ENCODE results near the gene ALX4.

The ALX4 gene

GRCh38 chr11:44315947-44316658 is 6.2 kb upstream of the ALX4 start:
- no peak for DNase-seq (ENCODE audit: low spot score)

DNA sequence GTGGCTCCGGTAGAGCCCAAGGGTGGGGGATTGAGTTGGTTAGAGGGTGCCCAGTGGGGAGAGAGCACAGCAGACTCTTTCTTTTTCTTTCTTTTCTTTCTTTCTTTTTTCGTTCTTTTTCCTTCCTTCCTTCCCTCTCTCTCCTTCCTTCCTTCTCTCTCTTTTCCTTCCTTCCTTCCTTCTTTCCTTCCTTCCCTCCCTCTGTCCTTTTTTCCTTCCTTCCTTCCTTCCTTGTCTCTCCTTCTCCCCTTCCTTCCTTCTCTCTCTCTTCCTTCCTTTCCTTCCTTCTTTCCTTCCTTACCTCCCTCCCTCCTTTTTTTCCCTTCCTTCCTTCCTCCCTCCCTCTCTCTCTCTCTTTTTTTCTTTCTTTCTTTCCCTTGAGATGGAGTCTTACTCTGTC is 4.8 kb upstream of the ALX4 start:
- no peak for DNase-seq (ENCODE audit: low spot score)

DNA sequence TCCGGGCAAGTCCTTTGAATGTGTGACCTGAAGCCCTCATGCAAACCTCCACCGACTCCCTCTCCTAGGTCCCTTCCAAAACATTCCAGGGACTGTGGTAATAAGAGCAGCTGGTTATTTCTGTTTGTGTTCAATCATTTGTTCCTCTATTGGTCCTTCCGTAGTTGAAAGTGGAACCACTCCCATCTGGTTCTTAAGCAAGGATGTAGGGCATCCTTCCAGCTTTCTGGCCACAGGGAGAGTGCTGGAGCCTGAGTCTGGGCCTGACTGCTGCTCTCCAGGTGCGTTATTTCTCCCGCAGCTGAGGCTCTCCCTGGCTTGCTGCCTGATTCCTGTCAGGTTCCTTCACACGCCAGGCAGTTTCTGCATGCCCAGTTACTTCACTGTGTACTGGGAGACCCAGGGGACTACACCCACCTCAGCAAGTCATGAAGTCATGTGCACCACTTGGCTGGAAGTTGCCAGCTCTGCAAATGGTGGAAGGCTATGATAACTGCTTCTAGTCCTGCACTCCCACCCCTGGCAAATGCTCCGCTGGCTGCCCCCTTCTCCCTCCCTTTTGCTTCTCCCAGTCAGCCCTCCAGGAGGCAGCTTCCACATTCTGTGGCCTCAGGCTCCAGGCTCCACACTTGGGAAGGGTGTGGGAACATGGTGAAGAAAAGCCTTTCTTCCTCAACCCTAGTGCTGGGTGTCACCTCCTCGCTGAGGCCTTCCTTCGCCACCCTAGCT is 4.0 kb upstream of the ALX4 start:
- no peak for DNase-seq (ENCODE audit: low spot score)

GRCh38 chr11:44312876-44313275 is 2.9 kb upstream of the ALX4 start:
- no peak for DNase-seq (ENCODE audit: low spot score)

GRCh38 chr11:44311339-44312261 is 1.7 kb upstream of the ALX4 start:
- no peak for DNase-seq (ENCODE audit: low spot score)

GRCh38 chr11:44310463-44311272 is 729 bp upstream of the ALX4 start:
- no peak for DNase-seq (ENCODE audit: low spot score)

- DNase-seq (ENCODE audit: low spot score) = no peak
Observed at GRCh38 chr11:44310206-44310462, 195 bp upstream of the ALX4 start.

GRCh38 chr11:44308923-44309477 is 939 bp downstream of the ALX4 start:
- DNase-seq (ENCODE audit: low spot score) = no peak

DNA sequence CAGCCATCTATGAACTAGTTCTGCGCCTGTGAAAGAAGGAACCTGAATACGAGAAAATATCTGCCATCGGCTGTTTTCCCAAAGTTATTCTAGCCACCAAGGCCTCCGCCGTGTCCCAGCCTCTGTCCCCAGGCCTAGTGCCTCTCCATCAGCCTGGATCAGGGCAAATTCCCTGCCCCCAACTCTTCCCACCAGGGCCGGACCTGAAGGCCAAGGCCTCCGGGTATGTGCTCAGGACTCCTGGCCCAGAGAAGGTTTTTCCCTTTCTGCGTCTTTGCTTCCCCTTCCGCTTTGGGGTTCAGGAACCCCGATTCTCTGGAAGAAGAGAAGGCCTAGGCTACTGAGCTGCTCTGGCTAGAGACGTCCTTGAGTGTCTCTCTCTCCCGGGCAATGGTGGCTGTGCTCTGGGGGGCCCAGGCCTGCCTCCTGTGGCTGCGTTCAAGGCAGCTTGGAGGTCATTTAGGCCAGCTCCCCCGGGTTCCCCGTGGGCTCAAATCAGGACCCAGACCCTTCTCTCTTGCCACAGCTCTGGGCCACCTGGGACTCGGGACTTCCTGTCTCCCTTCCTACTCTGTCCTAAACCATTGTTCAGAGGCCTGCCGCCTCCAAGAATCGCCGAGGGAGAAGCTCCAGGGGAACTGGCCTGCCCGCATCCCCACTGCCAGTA is 1.6 kb downstream of the ALX4 start:
- DNase-seq (ENCODE audit: low spot score) = no peak

DNA sequence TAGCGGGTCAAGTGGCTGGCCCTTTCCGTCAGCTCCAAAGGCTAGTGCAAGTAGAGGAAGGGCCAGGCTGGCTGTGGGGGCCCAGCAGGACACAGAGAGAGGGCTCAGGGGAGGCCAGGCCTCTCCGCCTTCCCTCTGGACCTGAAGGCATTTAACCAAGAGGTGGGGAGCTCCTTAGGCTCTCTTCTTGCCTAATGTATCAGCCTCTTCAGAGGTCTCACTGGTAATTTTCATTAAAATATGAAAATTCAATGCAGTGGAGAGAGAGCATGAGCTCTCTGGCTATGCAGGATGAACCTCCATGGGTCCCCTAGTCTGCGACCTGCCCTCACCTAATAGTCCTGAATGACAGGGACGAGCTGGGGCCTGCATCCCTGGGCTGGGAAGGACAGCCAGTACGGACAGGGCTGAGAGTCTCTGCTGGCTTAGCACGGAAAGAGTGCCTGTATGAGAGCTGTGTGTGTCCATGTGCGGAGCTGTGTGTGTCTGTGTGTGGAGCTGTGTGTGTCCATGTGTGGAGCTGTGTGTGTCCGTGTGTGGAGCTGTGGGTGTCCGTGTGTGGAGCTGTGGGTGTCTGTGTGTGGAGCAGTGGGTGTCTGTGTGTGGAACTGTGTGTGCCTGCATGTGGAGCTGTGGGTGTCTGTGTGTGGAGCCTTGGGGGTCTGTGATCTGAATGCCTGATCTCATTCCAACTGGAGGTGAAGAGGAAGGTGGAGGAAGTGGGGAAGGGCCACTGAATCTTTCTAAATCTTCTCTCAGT is 2.4 kb downstream of the ALX4 start:
- DNase-seq (ENCODE audit: low spot score) = no peak

DNA sequence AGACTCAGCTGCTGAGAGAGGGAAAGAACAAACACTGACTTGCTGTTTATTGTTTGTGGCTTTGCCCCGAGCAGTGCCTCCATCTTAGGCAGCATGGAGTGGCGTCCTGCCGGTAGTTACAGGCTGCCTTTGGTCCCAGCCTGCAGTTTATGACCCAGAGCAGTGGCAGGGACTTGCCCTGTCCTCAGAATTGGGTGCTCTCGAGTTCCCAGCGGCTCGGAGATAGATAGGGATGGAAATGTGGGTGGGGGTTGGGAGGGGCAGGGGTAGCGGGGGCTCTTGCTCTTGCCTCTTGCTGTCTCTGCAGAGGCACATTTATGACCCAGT is 3.1 kb downstream of the ALX4 start:
- no peak for DNase-seq (ENCODE audit: low spot score)

DNA sequence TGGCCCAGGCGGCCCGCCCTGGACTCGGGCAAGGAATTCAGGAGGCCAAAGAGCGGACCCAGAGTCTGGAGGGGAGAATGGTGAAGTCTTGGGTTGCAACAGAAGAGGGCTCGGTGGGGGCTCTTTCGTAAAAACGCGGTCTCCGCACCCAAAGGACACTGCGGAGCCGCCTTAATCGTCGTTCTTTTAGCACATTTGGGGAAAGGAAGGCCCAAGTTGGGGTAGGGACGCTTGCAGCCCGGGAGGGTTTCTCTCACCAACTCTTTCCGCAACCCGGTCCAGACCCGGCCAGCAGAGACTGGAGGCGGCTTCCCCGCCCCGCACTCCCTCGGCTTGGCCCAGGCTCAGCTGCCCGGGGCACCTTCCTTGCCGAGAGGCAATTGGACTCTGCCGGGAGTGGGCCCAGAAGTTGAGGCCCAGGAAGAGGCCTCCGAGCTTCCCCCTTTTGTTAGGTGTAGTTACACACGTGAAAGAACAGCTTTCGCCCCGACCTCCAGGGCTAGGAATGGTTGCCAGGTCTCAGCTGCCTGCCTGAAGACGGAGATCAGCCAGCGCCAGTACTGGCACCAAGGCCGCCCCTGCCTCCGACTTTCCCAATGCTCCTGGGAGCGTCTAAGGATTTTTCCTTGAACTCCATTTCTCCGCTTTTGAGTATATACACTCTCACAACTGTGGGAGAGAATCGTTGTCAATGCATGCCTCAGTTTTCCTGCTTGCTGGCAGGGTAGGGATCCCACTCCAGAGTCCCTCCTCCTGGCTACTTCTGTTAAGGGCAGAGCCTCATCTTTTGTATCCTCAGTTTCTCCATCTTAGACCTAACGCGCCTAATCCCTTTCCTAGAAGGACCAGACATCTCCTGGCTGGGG is 3.7 kb downstream of the ALX4 start:
- DNase-seq (ENCODE audit: low spot score) = no peak

DNA sequence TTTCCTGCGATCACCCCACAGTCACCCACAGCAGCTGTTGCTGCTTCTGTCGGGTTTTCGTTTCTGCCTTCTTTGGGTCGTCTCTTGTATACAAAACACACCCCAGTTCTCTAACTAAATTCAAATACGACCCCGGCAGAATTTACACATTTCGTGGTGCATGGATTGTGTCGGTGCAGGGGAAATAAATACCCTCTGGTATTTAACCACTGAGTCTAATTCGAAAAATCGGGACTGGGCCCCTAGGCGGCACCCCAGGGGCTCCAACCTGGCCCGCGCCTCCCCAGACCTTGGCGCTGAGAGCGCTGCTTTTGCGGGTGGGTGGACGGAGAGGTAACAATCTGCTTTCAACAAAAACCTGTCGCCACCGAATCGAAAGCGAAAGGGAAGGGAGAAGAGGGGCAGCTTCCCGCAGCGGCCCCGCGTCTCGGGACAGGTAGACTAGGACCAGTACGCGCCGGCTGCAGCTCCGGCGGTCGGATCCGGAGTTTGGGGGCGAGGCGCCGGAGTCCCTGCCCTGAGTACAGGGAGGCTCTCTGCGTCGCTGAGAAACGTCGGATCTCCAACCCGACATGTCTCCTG is 4.4 kb downstream of the ALX4 start:
- peak; percentile 5 for DNase-seq (ENCODE audit: low spot score)

- no peak for DNase-seq (ENCODE audit: low spot score)
Observed at GRCh38 chr11:44305026-44305469, 4.9 kb downstream of the ALX4 start.

DNA sequence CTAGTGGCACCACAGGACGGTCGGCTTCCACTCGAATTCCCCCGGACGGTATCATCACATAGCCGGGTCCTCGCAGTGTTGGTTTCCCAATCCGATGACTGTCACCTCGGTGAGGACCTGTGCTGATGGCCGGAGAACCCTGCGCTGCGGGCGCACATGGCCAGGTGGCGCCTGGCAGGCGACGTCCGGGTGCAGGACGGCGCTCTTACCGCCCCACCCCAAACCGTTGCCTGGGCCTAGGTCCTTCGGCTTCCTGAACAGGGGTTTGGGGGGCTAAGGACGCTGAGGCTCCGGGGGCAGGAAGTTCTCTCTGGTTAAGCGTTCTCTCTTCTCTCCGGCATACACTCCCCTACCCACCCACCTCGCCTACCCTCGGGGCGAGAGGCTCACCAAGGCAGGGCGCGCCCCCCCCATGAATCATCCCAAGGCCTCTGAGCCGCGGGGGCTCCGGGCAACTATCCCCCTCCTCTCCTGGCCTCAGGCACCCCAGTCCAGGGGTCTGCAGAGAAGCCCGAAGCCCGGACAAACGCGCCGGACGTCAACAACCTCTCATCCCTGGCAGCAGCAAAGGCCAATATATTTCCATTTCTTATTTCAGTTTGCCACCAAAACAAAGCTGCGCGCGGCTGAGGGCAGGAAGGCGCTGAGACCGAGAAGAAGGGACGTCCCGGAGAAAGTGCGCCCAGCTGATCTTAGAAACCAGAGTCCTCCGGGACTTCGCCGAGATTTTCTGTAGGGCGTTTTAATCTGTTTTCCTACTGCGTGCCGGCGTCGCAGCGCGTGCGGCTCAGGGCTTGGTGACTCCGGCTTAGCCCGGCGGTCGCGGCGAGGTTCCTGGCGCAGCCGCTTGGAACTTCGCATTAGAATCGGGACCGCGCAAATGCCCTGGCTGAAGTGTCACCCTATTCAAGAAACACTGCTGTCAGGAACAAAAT is 5.6 kb downstream of the ALX4 start:
- DNase-seq (ENCODE audit: low spot score) = no peak

DNA sequence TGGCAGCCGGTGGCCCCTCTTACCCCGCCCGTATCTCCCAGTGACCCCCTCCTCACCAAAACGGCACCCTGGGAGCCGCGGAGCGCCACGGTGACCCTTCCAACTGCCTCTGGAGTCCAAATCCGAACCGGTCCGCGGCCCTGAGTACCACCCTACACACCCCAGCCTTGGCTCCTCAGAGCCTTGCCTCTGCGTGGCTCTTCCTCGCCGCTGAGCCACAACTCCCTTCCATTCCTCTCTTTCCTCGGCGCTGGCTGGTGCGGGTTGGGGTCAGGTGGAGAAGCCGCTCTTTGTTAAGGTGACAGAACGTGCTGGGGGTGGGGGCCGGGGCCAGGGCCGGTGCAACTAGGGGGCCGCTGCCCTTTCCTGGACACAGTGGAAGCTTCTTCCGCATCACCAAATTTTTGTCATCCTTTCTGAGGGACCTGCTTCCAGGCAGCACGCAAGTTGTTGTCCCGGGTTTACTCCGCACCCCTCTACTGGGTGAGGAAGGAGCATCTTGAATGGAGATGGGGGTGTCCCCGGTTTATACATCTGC is 6.5 kb downstream of the ALX4 start:
- no peak for DNase-seq (ENCODE audit: low spot score)

DNA sequence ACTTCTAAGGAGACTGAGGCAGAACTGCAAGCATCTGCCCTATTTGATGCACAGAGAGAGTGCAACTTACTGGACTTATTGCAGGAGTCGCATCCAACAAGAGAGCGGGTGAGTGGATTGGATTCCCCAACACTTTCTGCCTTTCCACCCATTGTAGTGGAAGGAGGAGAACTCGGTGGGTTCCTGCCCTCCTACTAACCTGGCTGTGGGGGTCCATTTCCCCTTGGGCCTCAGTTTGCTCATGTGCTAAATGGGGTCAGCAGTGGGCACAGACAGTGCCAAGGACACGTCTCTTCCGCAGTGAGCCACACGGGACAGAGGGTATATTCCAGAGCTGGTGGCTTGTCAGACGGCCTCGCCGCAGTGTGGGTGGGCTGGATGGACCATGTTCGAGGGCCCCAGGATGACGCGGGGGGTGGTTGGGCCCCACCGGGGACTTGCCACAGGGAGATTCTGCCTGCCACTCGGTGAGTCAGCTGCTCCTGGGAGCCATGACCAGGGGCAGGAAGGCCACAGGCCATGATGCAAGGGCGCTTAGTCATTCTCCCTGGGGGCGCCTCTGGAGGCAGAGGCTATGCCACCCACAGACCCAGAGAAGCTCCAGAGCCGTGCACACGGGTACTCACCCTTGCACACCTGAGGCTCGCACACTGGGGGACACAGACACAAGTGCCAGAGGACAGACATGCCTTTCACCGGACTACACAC is 8.2 kb downstream of the ALX4 start:
- DNase-seq (ENCODE audit: low spot score) = no peak
